GM13976 (cell line): ENCODE data around the gene ENAH.
A peak's percentile ranks its signal among the peaks of the same experiment; 100 is the strongest.

Experiments
- DNase-seq: peaks from one replicate; pipeline ENCODE4 v3.0.0; 2012; ENCODE audit warnings: low spot score
- CTCF ChIP-seq: IDR thresholded peaks from 2 replicates; pipeline ENCODE4 v1.5.1; 2012; ENCODE audit warnings: borderline replicate concordance, mild to moderate bottlenecking; ENCODE audit not compliant: insufficient read depth; ENCODE audit errors: extremely low read depth, missing control alignments, control extremely low read depth
- in situ Hi-C: fragments of 300-500 bp; cut with MboI; formaldehyde crosslinking; loops from one replicate; pipeline ENCODE4 v1.12.0; 2022; ENCODE audit warnings: low sequenced_read_pairs, mixed read lengths, inconsistent platforms; ENCODE audit not compliant: unreplicated experiment

Gene ENAH

GRCh38 chr1:225556694-225557093 is 96.2 kb downstream of the ENAH start:
- in situ Hi-C loops: no loop called here
- TF ChIP-seq CTCF: no peak
- no peak for DNase-seq

GRCh38 chr1:225555821-225556220 is 97.1 kb downstream of the ENAH start:
- DNase-seq: no peak
- in situ Hi-C loops: no loop called here
- no peak for TF ChIP-seq CTCF

GRCh38 chr1:225554216-225554812 is 98.6 kb downstream of the ENAH start:
- peak; percentile 52 for DNase-seq
- in situ Hi-C loops: no loop called here
- TF ChIP-seq CTCF: peak; percentile 25

GRCh38 chr1:225549821-225550220 is 103.1 kb downstream of the ENAH start:
- TF ChIP-seq CTCF: no peak
- no peak for DNase-seq
- in situ Hi-C loops: no loop called here

GRCh38 chr1:225548140-225548857 is 104.6 kb downstream of the ENAH start:
- TF ChIP-seq CTCF: no peak
- DNase-seq: no peak
- in situ Hi-C loops: no loop called here

- TF ChIP-seq CTCF: no peak
These were observed 107.3 kb downstream of the ENAH start for GRCh38 chr1:225545649-225546048.

More at GRCh38 chr1:225545649-225546048, 107.3 kb downstream of the ENAH start:
- no peak for DNase-seq
- in situ Hi-C loops: no loop called here
